Hypothalamus (tissue), 51 donors: ENCODE data around the gene ADAMTSL1.

Experiments
- DNase-seq, 51 donors: peaks; one replicate each; lab custom pipeline; 2025; lab: John Stamatoyannopoulos, UW

The ADAMTSL1 gene

GRCh38 chr9:18888290-18888689, 414.3 kb downstream of the ADAMTSL1 start:
- DNase-seq: peak in 4 of 51 donors; percentile 4 to 41 (median 12)

GRCh38 chr9:18889550-18889949, 415.6 kb downstream of the ADAMTSL1 start:
- DNase-seq: no peak

- DNase-seq: no peak
These were observed 416.4 kb downstream of the ADAMTSL1 start for GRCh38 chr9:18890372-18890771.

GRCh38 chr9:18891946-18892670, 418.2 kb downstream of the ADAMTSL1 start:
- DNase-seq: no peak

GRCh38 chr9:18893046-18893445, 419.1 kb downstream of the ADAMTSL1 start:
- no peak for DNase-seq

- DNase-seq: no peak
These were observed 419.5 kb downstream of the ADAMTSL1 start for GRCh38 chr9:18893491-18893890.

GRCh38 chr9:18896004-18896403, 422.1 kb downstream of the ADAMTSL1 start:
- DNase-seq: no peak

- no peak for DNase-seq
These were observed 422.7 kb downstream of the ADAMTSL1 start for GRCh38 chr9:18896531-18897179.

- no peak for DNase-seq
These were observed 429.5 kb downstream of the ADAMTSL1 start for GRCh38 chr9:18903450-18903849.

- DNase-seq: no peak
These were observed 431.3 kb downstream of the ADAMTSL1 start for GRCh38 chr9:18905028-18905882.

GRCh38 chr9:18905883-18906629, 432.1 kb downstream of the ADAMTSL1 start:
- DNase-seq: no peak

GRCh38 chr9:18906656-18907395, 432.9 kb downstream of the ADAMTSL1 start:
- no peak for DNase-seq

GRCh38 chr9:18907927-18908625, 434.1 kb downstream of the ADAMTSL1 start:
- no peak for DNase-seq

- DNase-seq: no peak
These were observed 435.4 kb downstream of the ADAMTSL1 start for GRCh38 chr9:18909140-18910018.

GRCh38 chr9:18910435-18910834, 436.5 kb downstream of the ADAMTSL1 start:
- no peak for DNase-seq

- no peak for DNase-seq
These were observed 437.0 kb downstream of the ADAMTSL1 start for GRCh38 chr9:18910916-18911315.

- DNase-seq: no peak
These were observed 437.9 kb downstream of the ADAMTSL1 start for GRCh38 chr9:18911714-18912342.
